Hepatocyte (in vitro differentiated cells): ENCODE results near the gene ARFRP1. TPM values are rescaled to one million over a fixed set of nuclear protein-coding genes. Genes with fewer than 3 reads are reported as not detected.

Experiments
- DNase-seq: peaks from one replicate; pipeline ENCODE4 v3.0.0-alpha.2; 2016; ENCODE audit warnings: low spot score
- H2AFZ ChIP-seq: fragments of 200-600 bp; sonication (generic); 2 replicates; pipeline ENCODE4 v1.6.0; 2016; ENCODE audit warnings: antibody characterized with exemption, mild to moderate bottlenecking
- H3K27ac ChIP-seq: fragments of 200-600 bp; sonication (generic); 2 replicates; pipeline ENCODE4 v1.5.1; 2016; ENCODE audit warnings: mild to moderate bottlenecking
- H3K27me3 ChIP-seq: fragments of 200-600 bp; sonication (generic); 2 replicates; pipeline ENCODE4 v1.6.1; 2016
- H3K36me3 ChIP-seq: fragments of 200-600 bp; sonication (generic); replicated peaks from 2 replicates; pipeline ENCODE4 v1.5.1; 2016; ENCODE audit warnings: low read depth; ENCODE audit not compliant: insufficient read depth
- H3K4me1 ChIP-seq: fragments of 200-600 bp; sonication (generic); 2 replicates; pipeline ENCODE4 v1.5.1; 2016; ENCODE audit warnings: mild to moderate bottlenecking, moderate library complexity; ENCODE audit not compliant: insufficient read depth
- H3K4me2 ChIP-seq: fragments of 200-600 bp; sonication (generic); 2 replicates; pipeline ENCODE4 v1.6.0; 2016
- H3K4me3 ChIP-seq: fragments of 200-600 bp; sonication (generic); 2 replicates; pipeline ENCODE4 v1.5.1; 2016; ENCODE audit warnings: mild to moderate bottlenecking
- H3K79me2 ChIP-seq: fragments of 200-600 bp; sonication (generic); 2 replicates; pipeline ENCODE4 v1.6.0; 2017; ENCODE audit warnings: mild to moderate bottlenecking
- H3K9me2 ChIP-seq: fragments of 200-600 bp; sonication (generic); replicated peaks from 2 replicates; pipeline ENCODE4 v1.6.0; 2017; ENCODE audit warnings: mild to moderate bottlenecking; ENCODE audit not compliant: insufficient read depth
- H3K9me3 ChIP-seq: fragments of 200-600 bp; sonication (generic); 2 replicates; pipeline ENCODE4 v1.5.1; 2016; ENCODE audit warnings: low read depth, mild to moderate bottlenecking
- H4K20me1 ChIP-seq: fragments of 200-600 bp; sonication (generic); 2 replicates; pipeline ENCODE4 v1.6.0; 2016; ENCODE audit warnings: mild to moderate bottlenecking; ENCODE audit not compliant: insufficient read depth, poor library complexity, severe bottlenecking
- CTCF ChIP-seq: fragments of 200-600 bp; sonication (generic); IDR thresholded peaks from 2 replicates; pipeline ENCODE4 v1.5.1; 2016; ENCODE audit warnings: antibody characterized with exemption, mild to moderate bottlenecking; ENCODE audit not compliant: poor library complexity
- EZH2 ChIP-seq: fragments of 200-600 bp; sonication (generic); IDR thresholded peaks from 2 replicates; pipeline ENCODE4 v1.6.1; 2016; ENCODE audit warnings: antibody characterized with exemption, mild to moderate bottlenecking, borderline replicate concordance
- EZH2phosphoT487 ChIP-seq: fragments of 200-600 bp; sonication (generic); IDR thresholded peaks from one replicate; pipeline ENCODE4 v1.6.1; 2018; ENCODE audit warnings: antibody characterized with exemption, mild to moderate bottlenecking, low read depth, moderate library complexity; ENCODE audit not compliant: unreplicated experiment, severe bottlenecking
- WGBS: methylation state at CpG from one replicate; pipeline ENCODE4 v1.1.6; 2016; ENCODE audit warnings: low lambda C conversion rate; ENCODE audit errors: missing lambda C conversion rate; 5-methylcytosine and 5-hydroxymethylcytosine counted together
- polyA plus RNA-seq: library from polyadenylated mRNA; unstranded; fragments of >200 nt; fragmentation: Nextera tagmentation; extraction: Ambion mirVana; gene quantifications from 2 replicates; pipeline ENCODE4 v1.2.1, GENCODE V29; 2016
- total RNA-seq: library from RNA; depleted of rRNA; stranded (reverse); fragments of >200 nt; gene quantifications from 2 replicates; pipeline ENCODE4 v1.2.3, GENCODE V29; 2014

Gene ARFRP1
- total and polyA plus RNA-seq, 2 experiments from 2014 or later = 31.5 to 38.0 TPM

- H4K20me1 ChIP-seq = no peaks in the 10 kb centered on the region
- H3K4me1 ChIP-seq = no peaks in the 10 kb centered on the region
- DNase-seq = peak; percentile 3
- H3K79me2 ChIP-seq = no peaks in the 10 kb centered on the region
- H3K4me3 ChIP-seq = no peak overlapping the region
- no peak overlapping the region for H3K27ac ChIP-seq
- H2AFZ ChIP-seq = no peak overlapping the region
- no peak overlapping the region for H3K4me2 ChIP-seq
- no peaks in the 10 kb centered on the region for H3K9me3 ChIP-seq
- no peaks in the 10 kb centered on the region for H3K27me3 ChIP-seq
- H3K9me2 ChIP-seq = no peaks in the 10 kb centered on the region
- H3K36me3 ChIP-seq = no peaks in the 10 kb centered on the region
- WGBS = 97% methylated on average over 11 of the region's 45 CpGs
- no peak for TF ChIP-seq EZH2
- no peak for TF ChIP-seq EZH2phosphoT487
- no peak for TF ChIP-seq CTCF
Measured at GRCh38 chr20:63751471-63752271, 43.9 kb upstream of the ARFRP1 start.

GRCh38 chr20:63750807-63751470 is 43.2 kb upstream of the ARFRP1 start:
- no peak overlapping the region for H3K4me2 ChIP-seq
- H3K9me2 ChIP-seq = no peaks in the 10 kb centered on the region
- H3K4me1 ChIP-seq = no peaks in the 10 kb centered on the region
- TF ChIP-seq CTCF (no peak), EZH2phosphoT487 (no peak), EZH2 (no peak)
- H3K9me3 ChIP-seq = no peaks in the 10 kb centered on the region
- no peaks in the 10 kb centered on the region for H4K20me1 ChIP-seq
- no peak for DNase-seq
- no peaks in the 10 kb centered on the region for H3K27me3 ChIP-seq
- H3K36me3 ChIP-seq = no peaks in the 10 kb centered on the region
- no peak overlapping the region for H3K4me3 ChIP-seq
- 77% methylated on average over 26 of the region's 26 CpGs for WGBS
- no peak overlapping the region for H2AFZ ChIP-seq
- no peak overlapping the region for H3K27ac ChIP-seq
- no peaks in the 10 kb centered on the region for H3K79me2 ChIP-seq

- TF ChIP-seq CTCF (no peak), EZH2phosphoT487 (no peak), EZH2 (no peak)
- no peaks in the 10 kb centered on the region for H3K79me2 ChIP-seq
- no peaks in the 10 kb centered on the region for H3K27me3 ChIP-seq
- 95% methylated on average over 16 of the region's 16 CpGs for WGBS
- no peaks in the 10 kb centered on the region for H3K9me3 ChIP-seq
- H3K27ac ChIP-seq = no peak overlapping the region
- H3K4me3 ChIP-seq = no peak overlapping the region
- H2AFZ ChIP-seq = no peak overlapping the region
- peak; percentile 10 for DNase-seq
- no peak overlapping the region for H3K4me2 ChIP-seq
- H3K4me1 ChIP-seq = no peaks in the 10 kb centered on the region
- H3K36me3 ChIP-seq = no peaks in the 10 kb centered on the region
- no peaks in the 10 kb centered on the region for H4K20me1 ChIP-seq
- no peaks in the 10 kb centered on the region for H3K9me2 ChIP-seq
Measured at GRCh38 chr20:63749597-63750508, 42.1 kb upstream of the ARFRP1 start.
